RWPE1 (cell line): Measurements from ENCODE around the gene CCDC88A.
"Not testable (repeated sequence)": the region's sequence is repeated elsewhere in the genome, so short reads cannot be mapped to it uniquely, and the experiment has no call there.

Experiments
- CTCF ChIA-PET: fragments of 350-600 bp; sonication (Branson Sonifier 250); formaldehyde crosslinking; extraction: SDS; loops from one replicate; lab custom pipeline; 2021; lab: Yijun Ruan, JAX
- POLR2A ChIA-PET: fragments of 400-600 bp; formaldehyde crosslinking; extraction: SDS; loops from one replicate; lab custom pipeline; 2020; ENCODE audit warnings: antibody characterized with exemption; ENCODE audit not compliant: low non-redundant PET; lab: Yijun Ruan, JAX
- DNase-seq: peaks from one replicate; pipeline ENCODE4 v3.0.0; 2012; ENCODE audit warnings: low spot score
- H3K27ac ChIP-seq: fragments of 450-650 bp; 2 replicates; pipeline ENCODE4 v1.5.1; 2017
- CTCF ChIP-seq: fragments of 450-650 bp; conservative IDR thresholded peaks from 2 replicates; pipeline ENCODE4 v1.5.1; 2017; ENCODE audit warnings: low read depth, mild to moderate bottlenecking

CCDC88A gene

GRCh38 chr2:55357927-55358326, 61.7 kb downstream of the CCDC88A start:
- no peak for DNase-seq
- no peak overlapping the region for H3K27ac ChIP-seq
- CTCF ChIA-PET: no interaction called here
- no peak for TF ChIP-seq CTCF
- POLR2A ChIA-PET: no interaction called here

GRCh38 chr2:55357164-55357563, 62.5 kb downstream of the CCDC88A start:
- no peak for DNase-seq
- TF ChIP-seq CTCF: no peak
- H3K27ac ChIP-seq: no peak overlapping the region
- ChIA-PET CTCF (no interaction called here), POLR2A (no interaction called here)

- H3K27ac ChIP-seq, POLR2A ChIA-PET, DNase-seq, CTCF ChIA-PET: not testable (repeated sequence)
These were observed 63.5 kb downstream of the CCDC88A start for GRCh38 chr2:55356136-55356535.

GRCh38 chr2:55355451-55355850, 64.2 kb downstream of the CCDC88A start:
- TF ChIP-seq CTCF: no peak
- H3K27ac ChIP-seq: no peak overlapping the region
- no peak for DNase-seq
- POLR2A ChIA-PET: no interaction called here
- CTCF ChIA-PET: no interaction called here

- no peak for TF ChIP-seq CTCF
- ChIA-PET POLR2A (no interaction called here), CTCF (interaction anchor here (1.0 kb wide), 1 partner anchor 22 kb away, joined by 3 read pairs; no protein-coding TSS in a partner anchor)
- H3K27ac ChIP-seq: no peak overlapping the region
- no peak for DNase-seq
These were observed 68.0 kb downstream of the CCDC88A start for GRCh38 chr2:55351672-55352071.

- H3K27ac ChIP-seq: no peak overlapping the region
- no peak for TF ChIP-seq CTCF
- POLR2A ChIA-PET: no interaction called here
- CTCF ChIA-PET: no interaction called here
- no peak for DNase-seq
These were observed 74.6 kb downstream of the CCDC88A start for GRCh38 chr2:55345064-55345463.

GRCh38 chr2:55338268-55338667, 81.4 kb downstream of the CCDC88A start:
- ChIA-PET CTCF (interaction anchor here (0.6 kb wide), 1 partner anchor 179 kb away, joined by 3 read pairs; no protein-coding TSS in a partner anchor), POLR2A (no interaction called here)
- no peak for DNase-seq
- no peak for TF ChIP-seq CTCF
- no peak overlapping the region for H3K27ac ChIP-seq
